ENCODE data around the gene IL18BP.

Gene IL18BP

GRCh38 chr11:71998649-71999310 is at the start of gene IL18BP:
Gene IL18BP (plus strand): TSS chr11:71998909. CDS start chr11:71999985, 1,076 bp downstream.
- DNase-seq, result no peak

- DNase-seq, result no peak
Observed at GRCh38 chr11:71949034-71949433, 49.7 kb upstream of the IL18BP start.

- DNase-seq, result no peak
Observed at GRCh38 chr11:71951741-71952310, 46.9 kb upstream of the IL18BP start.

GRCh38 chr11:71955898-71956456 is 42.7 kb upstream of the IL18BP start:
- DNase-seq, result no peak

GRCh38 chr11:71962428-71963038 is 36.2 kb upstream of the IL18BP start:
- no peak for DNase-seq

- DNase-seq, result no peak
Observed at GRCh38 chr11:71963468-71963867, 35.2 kb upstream of the IL18BP start.

GRCh38 chr11:71964641-71965040 is 34.1 kb upstream of the IL18BP start:
- no peak for DNase-seq

GRCh38 chr11:71971680-71972079 is 27.0 kb upstream of the IL18BP start:
- no peak for DNase-seq

GRCh38 chr11:71976551-71976950 is 22.2 kb upstream of the IL18BP start:
- no peak for DNase-seq

- DNase-seq, result no peak
Observed at GRCh38 chr11:71977090-71977489, 21.6 kb upstream of the IL18BP start.

- DNase-seq, result no peak
Observed at GRCh38 chr11:71977743-71978418, 20.8 kb upstream of the IL18BP start.

GRCh38 chr11:71979094-71979493 is 19.6 kb upstream of the IL18BP start:
- DNase-seq, result no peak

- DNase-seq, result no peak
Observed at GRCh38 chr11:71979602-71980001, 19.1 kb upstream of the IL18BP start.

- no peak for DNase-seq
Observed at GRCh38 chr11:71986131-71986530, 12.6 kb upstream of the IL18BP start.

GRCh38 chr11:71987521-71987920 is 11.2 kb upstream of the IL18BP start:
- no peak for DNase-seq

- DNase-seq, result no peak
Observed at GRCh38 chr11:71988050-71988449, 10.7 kb upstream of the IL18BP start.

- DNase-seq, result no peak
Observed at GRCh38 chr11:71990701-71991100, 8.0 kb upstream of the IL18BP start.

- no peak for DNase-seq
Observed at GRCh38 chr11:71991494-71991893, 7.2 kb upstream of the IL18BP start.

- DNase-seq, result no peak
Observed at GRCh38 chr11:71992136-71992730, 6.5 kb upstream of the IL18BP start.

- DNase-seq, result no peak
Observed at GRCh38 chr11:71994786-71995185, 3.9 kb upstream of the IL18BP start.

GRCh38 chr11:71995726-71996291 is 2.9 kb upstream of the IL18BP start:
- no peak for DNase-seq

GRCh38 chr11:71996517-71996916 is 2.2 kb upstream of the IL18BP start:
- no peak for DNase-seq

GRCh38 chr11:71996946-71997345 is 1.8 kb upstream of the IL18BP start:
- DNase-seq, result no peak

All from DMS79 (cell line).